Small intestine (tissue), 7 donors: Measurements from ENCODE around the gene MYO3B. TPM values are rescaled to one million over a fixed set of nuclear protein-coding genes. Genes with fewer than 3 reads are reported as not detected.
"Not testable (repeated sequence)": the region's sequence is repeated elsewhere in the genome, so short reads cannot be mapped to it uniquely, and the experiment has no call there.

Experiments used
- DNase-seq, 2 donors: peaks; one replicate each; pipeline versions ENCODE4 v3.0.0 to v3.0.0-alpha.2; 2013
- FAIRE-seq: peaks from 2 replicates; lab custom pipeline; 2012; peaks lifted over from hg19 to GRCh38; lab: Jason Lieb, UNC
- H3K27ac ChIP-seq, 3 donors: one replicate each; pipeline ENCODE4 v1.5.1; 2013; ENCODE audit warnings: low read length in 2 of 3, mild to moderate bottlenecking in 2 of 3, control low read depth in 1 of 3, inconsistent platforms in 1 of 3, low read depth in 1 of 3, moderate library complexity in 1 of 3
- H3K27me3 ChIP-seq, 3 donors: one replicate each; pipeline ENCODE4 v1.6.1; 2013; ENCODE audit warnings: low read length in 3 of 3, inconsistent platforms in 1 of 3; ENCODE audit not compliant: control insufficient read depth in 3 of 3, insufficient read depth in 3 of 3
- H3K36me3 ChIP-seq, 3 donors: one replicate each; pipeline ENCODE4 v1.6.1; 2013; ENCODE audit warnings: low read length in 3 of 3, inconsistent platforms in 1 of 3, low read depth in 1 of 3, mild to moderate bottlenecking in 1 of 3, moderate library complexity in 1 of 3; ENCODE audit not compliant: control insufficient read depth in 3 of 3, insufficient read depth in 2 of 3
- H3K4me1 ChIP-seq, 3 donors: one replicate each; pipeline ENCODE4 v1.6.1; 2013; ENCODE audit warnings: low read length in 2 of 3, inconsistent platforms in 1 of 3, low read depth in 1 of 3, mild to moderate bottlenecking in 1 of 3, moderate library complexity in 1 of 3; ENCODE audit not compliant: control insufficient read depth in 3 of 3, insufficient read depth in 2 of 3
- H3K4me3 ChIP-seq, 3 donors: one replicate each; pipeline ENCODE4 v1.5.1; 2013; ENCODE audit warnings: low read length in 3 of 3, control low read depth in 1 of 3, inconsistent platforms in 1 of 3, low read depth in 1 of 3, mild to moderate bottlenecking in 1 of 3, moderate library complexity in 1 of 3
- H3K9me3 ChIP-seq, 2 donors: one replicate each; pipeline ENCODE4 v1.6.1; 2013; ENCODE audit warnings: low read depth in 1 of 2, low read length in 1 of 2; ENCODE audit not compliant: control insufficient read depth in 2 of 2, insufficient read depth in 1 of 2
- WGBS, 3 donors: extraction: QIAGEN DNeasy Blood & Tissue Kit; methylation state at CpG; one replicate each; pipeline ENCODE4 v1.1.7; 2013; 5-methylcytosine and 5-hydroxymethylcytosine counted together
- polyA plus RNA-seq, 4 donors: library from polyadenylated mRNA; stranded (reverse) in 3 of 4; unstranded in 1 of 4; fragments of 200-250 nt in 3 of 4; fragments of 120-200 nt in 1 of 4; gene quantifications; one replicate each; pipeline versions ENCODE4 v1.2.1 to v1.2.3, GENCODE V29; 2013
- donor health status: healthy with polysubstance abuse.
- donor health status: control.
- donor health status: control.
- donor health status: Bipolar disorder and iron deficiency.
- donor health status: healthy.

The MYO3B gene
- polyA plus RNA-seq, 4 donors: 0.03 to 0.81 TPM; not detected in 2

- no peaks in the 10 kb centered on the region for H3K4me1 ChIP-seq
- no peaks in the 10 kb centered on the region for H3K27me3 ChIP-seq
- no peak overlapping the region for H3K4me3 ChIP-seq
- H3K9me3 ChIP-seq: peaks cover 1 to 21% of the 10 kb centered on the region in 2 donors
- DNase-seq (no peak), FAIRE-seq (no peak)
- H3K27ac ChIP-seq: no peak overlapping the region
- H3K36me3 ChIP-seq: no peaks in the 10 kb centered on the region
- 59 to 85% (median 62%) methylated on average over 2 of the region's 2 CpGs for WGBS, 3 donors
These were observed 31.0 kb downstream of the MYO3B start for GRCh38 chr2:170208967-170209366.

GRCh38 chr2:170212625-170213280 is 34.8 kb downstream of the MYO3B start:
- no peaks in the 10 kb centered on the region for H3K36me3 ChIP-seq
- H3K9me3 ChIP-seq: peaks cover 1 to 15% of the 10 kb centered on the region in 2 donors
- no peak overlapping the region for H3K27ac ChIP-seq
- H3K4me1 ChIP-seq: no peaks in the 10 kb centered on the region
- no peak overlapping the region for H3K4me3 ChIP-seq
- 32 to 63% (median 61%) methylated on average over 14 of the region's 14 CpGs for WGBS, 3 donors
- FAIRE-seq (no peak), DNase-seq (no peak)
- no peaks in the 10 kb centered on the region for H3K27me3 ChIP-seq

DNA sequence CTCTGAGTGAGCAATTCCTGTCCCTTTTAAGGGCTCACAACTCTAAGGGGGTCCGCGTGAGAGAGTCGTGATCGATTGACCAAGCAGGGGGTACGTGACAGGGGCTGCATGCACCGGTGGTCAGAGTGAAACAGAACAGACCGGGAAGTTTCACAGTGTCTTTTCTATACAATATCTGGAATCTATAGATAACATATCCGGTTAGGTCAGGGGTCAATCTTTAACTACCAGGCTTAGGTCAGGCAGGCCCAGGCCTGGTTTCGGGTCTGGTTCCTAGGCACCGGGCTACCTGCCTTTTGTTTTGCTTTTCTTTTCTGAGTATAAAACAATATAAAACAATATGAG is 35.3 kb downstream of the MYO3B start:
- not testable (repeated sequence) for H3K4me1 ChIP-seq, H3K27me3 ChIP-seq, H3K36me3 ChIP-seq, FAIRE-seq, DNase-seq, H3K4me3 ChIP-seq, H3K27ac ChIP-seq
- WGBS, 3 donors: 39 to 63% (median 56%) methylated on average over 10 of the region's 10 CpGs
- H3K9me3 ChIP-seq: peaks cover 0 to 10% of the 10 kb centered on the region in 2 donors

- H3K27ac ChIP-seq: no peak overlapping the region
- H3K27me3 ChIP-seq: no peaks in the 10 kb centered on the region
- no peak for DNase-seq
- FAIRE-seq: no peak
- no peaks in the 10 kb centered on the region for H3K36me3 ChIP-seq
- peaks cover 0 to 9% of the 10 kb centered on the region in 2 donors for H3K9me3 ChIP-seq
- H3K4me1 ChIP-seq: no peaks in the 10 kb centered on the region
- 42 to 64% (median 49%) methylated on average over 2 of the region's 2 CpGs for WGBS, 3 donors
- no peak overlapping the region for H3K4me3 ChIP-seq
These were observed 35.7 kb downstream of the MYO3B start for GRCh38 chr2:170213651-170214050.

GRCh38 chr2:170214309-170214948 is 36.5 kb downstream of the MYO3B start:
- no peak for FAIRE-seq
- 67 to 72% (median 69%) methylated on average over 7 of the region's 7 CpGs for WGBS, 3 donors
- no peaks in the 10 kb centered on the region for H3K27me3 ChIP-seq
- H3K9me3 ChIP-seq: peaks cover 0 to 4% of the 10 kb centered on the region in 2 donors
- no peaks in the 10 kb centered on the region for H3K4me1 ChIP-seq
- H3K27ac ChIP-seq: no peak overlapping the region
- no peak for DNase-seq
- no peaks in the 10 kb centered on the region for H3K36me3 ChIP-seq
- no peak overlapping the region for H3K4me3 ChIP-seq

DNA sequence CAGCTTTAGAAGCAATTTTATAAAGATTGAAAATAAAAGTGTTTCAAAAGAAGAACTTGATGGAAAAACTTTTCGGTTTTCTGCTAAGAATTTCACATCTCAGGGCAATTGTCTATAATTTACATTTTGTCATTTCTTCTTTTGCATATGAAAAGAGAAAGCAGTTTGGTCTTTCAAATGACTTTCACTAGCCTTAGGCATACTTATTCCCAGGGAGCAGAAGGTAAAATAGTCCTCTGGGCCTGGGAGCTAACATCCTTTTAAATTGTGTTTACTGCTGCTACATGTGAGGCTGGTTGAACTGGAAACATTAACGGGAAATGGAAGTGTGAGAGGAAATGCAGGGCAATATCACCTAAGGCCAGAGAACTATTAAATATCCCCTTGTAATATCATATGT is 37.1 kb downstream of the MYO3B start:
- no peak overlapping the region for H3K4me3 ChIP-seq
- DNase-seq (no peak), FAIRE-seq (no peak)
- WGBS, 3 donors: 55 to 82% (median 66%) methylated on average over 2 of the region's 2 CpGs
- H3K27me3 ChIP-seq: no peaks in the 10 kb centered on the region
- H3K36me3 ChIP-seq: no peaks in the 10 kb centered on the region
- H3K4me1 ChIP-seq: no peaks in the 10 kb centered on the region
- H3K9me3 ChIP-seq: peaks cover 0 to 4% of the 10 kb centered on the region in 2 donors
- no peak overlapping the region for H3K27ac ChIP-seq

- WGBS, 3 donors: 90 to 94% (median 90%) methylated on average over 3 of the region's 3 CpGs
- no peak overlapping the region for H3K27ac ChIP-seq
- no peaks in the 10 kb centered on the region for H3K36me3 ChIP-seq
- DNase-seq (no peak), FAIRE-seq (no peak)
- no peaks in the 10 kb centered on the region for H3K4me1 ChIP-seq
- H3K27me3 ChIP-seq: no peaks in the 10 kb centered on the region
- H3K9me3 ChIP-seq: no peaks in the 10 kb centered on the region
- H3K4me3 ChIP-seq: no peak overlapping the region
These were observed 38.5 kb downstream of the MYO3B start for GRCh38 chr2:170216428-170216827.

DNA sequence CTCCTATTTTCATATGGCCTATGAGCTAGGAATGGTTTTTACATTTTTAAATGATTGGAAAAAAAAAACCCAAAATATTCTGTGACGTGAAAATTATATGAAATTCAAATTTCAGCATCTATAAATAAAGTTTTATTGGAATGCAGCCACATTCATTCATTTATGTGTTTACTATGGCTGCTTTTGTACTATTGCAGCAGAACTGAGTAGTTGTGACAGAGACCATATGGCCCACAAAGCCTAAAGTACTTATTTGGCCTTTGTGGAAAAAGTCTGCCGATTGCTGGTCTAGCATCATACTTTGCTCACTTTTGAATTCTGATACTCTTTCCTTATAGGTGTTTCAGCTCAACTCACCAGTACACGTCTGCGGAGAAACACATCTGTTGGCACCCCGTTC is 39.0 kb downstream of the MYO3B start:
- Histone ChIP-seq H3K9me3 (no peaks in the 10 kb centered on the region), H3K4me3 (no peak overlapping the region), H3K4me1 (no peaks in the 10 kb centered on the region), H3K36me3 (no peaks in the 10 kb centered on the region), H3K27ac (peak overlapping the region in 1 of 3 donors; percentile 57), H3K27me3 (no peaks in the 10 kb centered on the region)
- FAIRE-seq (no peak), DNase-seq (no peak)
- WGBS, 3 donors: 66 to 84% (median 83%) methylated on average over 5 of the region's 5 CpGs
